ENCODE measurements around the gene TIMP4.

The TIMP4 gene

GRCh38 chr3:12143949-12144504 lies 14.7 kb downstream of the TIMP4 start:
- no peak for DNase-seq

- DNase-seq: no peak
Observed at GRCh38 chr3:12142476-12142875, 16.2 kb downstream of the TIMP4 start.

- no peak for DNase-seq
Observed at GRCh38 chr3:12141350-12141749, 17.4 kb downstream of the TIMP4 start.

GRCh38 chr3:12139111-12139511 lies 19.6 kb downstream of the TIMP4 start:
- no peak for DNase-seq

GRCh38 chr3:12138044-12138443 lies 20.7 kb downstream of the TIMP4 start:
- DNase-seq: no peak

- DNase-seq: no peak
Observed at GRCh38 chr3:12136371-12136770, 22.3 kb downstream of the TIMP4 start.

- DNase-seq: peak; percentile 25
Observed at GRCh38 chr3:12135029-12135657, 23.6 kb downstream of the TIMP4 start.

- no peak for DNase-seq
Observed at GRCh38 chr3:12132881-12133280, 25.8 kb downstream of the TIMP4 start.

- no peak for DNase-seq
Observed at GRCh38 chr3:12131351-12132090, 27.2 kb downstream of the TIMP4 start.

GRCh38 chr3:12127391-12127790 lies 31.3 kb downstream of the TIMP4 start:
- DNase-seq: no peak

- no peak for DNase-seq
Observed at GRCh38 chr3:12125772-12126171, 32.9 kb downstream of the TIMP4 start.

- DNase-seq: no peak
Observed at GRCh38 chr3:12121466-12121865, 37.2 kb downstream of the TIMP4 start.

GRCh38 chr3:12120374-12121140 lies 38.2 kb downstream of the TIMP4 start:
- DNase-seq: no peak

- DNase-seq: no peak
Observed at GRCh38 chr3:12117473-12117872, 41.2 kb downstream of the TIMP4 start.

- DNase-seq: no peak
Observed at GRCh38 chr3:12116870-12117269, 41.8 kb downstream of the TIMP4 start.

GRCh38 chr3:12115849-12116248 lies 42.9 kb downstream of the TIMP4 start:
- DNase-seq: no peak

GRCh38 chr3:12115104-12115503 lies 43.6 kb downstream of the TIMP4 start:
- DNase-seq: no peak

- no peak for DNase-seq
Observed at GRCh38 chr3:12114251-12114650, 44.5 kb downstream of the TIMP4 start.

- DNase-seq: no peak
Observed at GRCh38 chr3:12107071-12107713, 51.5 kb downstream of the TIMP4 start.
